CD14-positive monocyte (primary cell): Measurements from ENCODE around the gene PPP1R15A. TPM values are rescaled to one million over a fixed set of nuclear protein-coding genes. Genes with fewer than 3 reads are reported as not detected.
"Not testable (repeated sequence)": the region's sequence is repeated elsewhere in the genome, so short reads cannot be mapped to it uniquely, and the experiment has no call there.

Experiments used
- DNase-seq, 3 donors: peaks; one replicate each; pipeline ENCODE4 v3.0.0-alpha.2; 2011 to 2022
- H2AFZ ChIP-seq: 2 replicates; pipeline ENCODE4 v1.6.0; 2012; ENCODE audit warnings: mild to moderate bottlenecking, low read depth, low read length, inconsistent platforms; ENCODE audit not compliant: insufficient read depth, poor library complexity, severe bottlenecking
- H3K27ac ChIP-seq, 2 donors: 1 replicate in 1 of 2; 2 replicates in 1 of 2; pipeline ENCODE4 v1.5.1; 2012 to 2013; ENCODE audit warnings: low read length in 2 of 2, control low read depth in 1 of 2, inconsistent platforms in 1 of 2, low read depth in 1 of 2, mild to moderate bottlenecking in 1 of 2
- H3K27me3 ChIP-seq, 2 donors: one replicate each; pipeline versions ENCODE4 v1.6.0 to v1.6.1; 2011 to 2013; ENCODE audit warnings: low read length in 2 of 2; ENCODE audit not compliant: control insufficient read depth in 2 of 2, insufficient read depth in 2 of 2
- H3K36me3 ChIP-seq, 2 donors: replicated peaks in 1 of 2; 1 replicate in 1 of 2; 2 replicates in 1 of 2; pipeline versions ENCODE4 v1.5.1 to v1.6.1; 2012 to 2013; ENCODE audit warnings: low read length in 2 of 2, control low read depth in 1 of 2, inconsistent platforms in 1 of 2, mild to moderate bottlenecking in 1 of 2; ENCODE audit not compliant: insufficient read depth in 2 of 2, control insufficient read depth in 1 of 2
- H3K4me1 ChIP-seq, 2 donors: 1 replicate in 1 of 2; 2 replicates in 1 of 2; pipeline versions ENCODE4 v1.5.1 to v1.6.1; 2012 to 2013; ENCODE audit warnings: low read length in 2 of 2, control low read depth in 1 of 2, inconsistent platforms in 1 of 2, mild to moderate bottlenecking in 1 of 2, moderate library complexity in 1 of 2; ENCODE audit not compliant: insufficient read depth in 2 of 2, control insufficient read depth in 1 of 2
- H3K4me2 ChIP-seq: replicated peaks from 2 replicates; pipeline ENCODE3; 2012; ENCODE audit warnings: low read length, moderate library complexity, mild to moderate bottlenecking; ENCODE audit not compliant: poor library complexity, severe bottlenecking; ENCODE audit errors: extremely low read depth
- H3K4me3 ChIP-seq, 3 experiments: fragments of 200-600 bp in 1 of 3; sonication (generic) in 1 of 3; replicated peaks in 1 of 3; 1 replicate in 2 of 3; 2 replicates in 1 of 3; pipeline ENCODE4 v1.5.1; 2011 to 2013; ENCODE audit warnings: low read length in 3 of 3, mild to moderate bottlenecking in 3 of 3, control low read depth in 2 of 3, low read depth in 2 of 3, inconsistent platforms in 1 of 3, moderate library complexity in 1 of 3
- H3K79me2 ChIP-seq: 2 replicates; pipeline ENCODE4 v1.6.0; 2012; ENCODE audit warnings: mild to moderate bottlenecking, control low read depth, inconsistent platforms, low read length, moderate library complexity; ENCODE audit not compliant: insufficient read depth
- H3K9ac ChIP-seq: 2 replicates; pipeline ENCODE4 v1.6.0; 2017; ENCODE audit warnings: low read length, mild to moderate bottlenecking; ENCODE audit not compliant: insufficient read depth, poor library complexity, severe bottlenecking
- H3K9me3 ChIP-seq, 2 donors: replicated peaks in 1 of 2; 1 replicate in 1 of 2; 2 replicates in 1 of 2; pipeline versions ENCODE4 v1.5.1 to v1.6.1; 2012 to 2013; ENCODE audit warnings: low read length in 2 of 2, control low read depth in 1 of 2; ENCODE audit not compliant: control insufficient read depth in 1 of 2, insufficient read depth in 1 of 2
- H4K20me1 ChIP-seq: 2 replicates; pipeline ENCODE4 v1.6.0; 2012; ENCODE audit warnings: mild to moderate bottlenecking, low read length, control low read depth, moderate library complexity; ENCODE audit not compliant: insufficient read depth
- H3K27ac Mint-ChIP-seq, 7 donors: one replicate each; pipeline ENCODE4 v1.8.0; 2020; ENCODE audit warnings: mild to moderate bottlenecking in 7 of 7, mixed read lengths in 7 of 7, moderate library complexity in 6 of 7, inconsistent platforms in 2 of 7
- H3K27me3 Mint-ChIP-seq, 3 donors: one replicate each; pipeline ENCODE4 v1.8.0; 2021 to 2022; ENCODE audit warnings: low read depth in 3 of 3, mild to moderate bottlenecking in 3 of 3, mixed read lengths in 3 of 3, moderate library complexity in 3 of 3, inconsistent platforms in 1 of 3
- H3K36me3 Mint-ChIP-seq, 2 donors: one replicate each; pipeline ENCODE4 v1.8.0; 2020; ENCODE audit warnings: mixed read lengths in 2 of 2, inconsistent platforms in 1 of 2, mild to moderate bottlenecking in 1 of 2
- H3K4me1 Mint-ChIP-seq: one replicate; pipeline ENCODE4 v1.8.0; 2020; ENCODE audit warnings: mild to moderate bottlenecking, mixed read lengths
- H3K4me3 Mint-ChIP-seq, 2 donors: one replicate each; pipeline ENCODE4 v1.8.0; 2020; ENCODE audit warnings: mild to moderate bottlenecking in 2 of 2, mixed read lengths in 2 of 2, moderate library complexity in 1 of 2
- H3K9me3 Mint-ChIP-seq, 7 donors: one replicate each; pipeline ENCODE4 v1.8.0; 2020 to 2022; ENCODE audit warnings: mixed read lengths in 7 of 7, mild to moderate bottlenecking in 6 of 7, moderate library complexity in 6 of 7, inconsistent platforms in 2 of 7
- CTCF ChIP-seq: fragments of 200-600 bp; IDR thresholded peaks from one replicate; pipeline ENCODE4 v1.8.0; 2022; ENCODE audit warnings: antibody characterized with exemption, mild to moderate bottlenecking
- WGBS: methylation state at CpG from one replicate; pipeline ENCODE4 v1.1.5; 2013; ENCODE audit warnings: missing lambda C conversion rate; ENCODE audit not compliant: insufficient coverage; 5-methylcytosine and 5-hydroxymethylcytosine counted together
- intact Hi-C, 2 donors: fragments of 100-400 bp; cut with micrococcal nuclease; formaldehyde crosslinking; loops; one replicate each; pipeline versions ENCODE4 v1.15.0 to v1.15.1; 2023
- polyA plus RNA-seq, 3 donors: library from polyadenylated mRNA; depleted of rRNA in 1 of 3; unstranded in 2 of 3; stranded (reverse) in 1 of 3; fragments of 300-500 nt in 2 of 3; fragments of >200 nt in 1 of 3; fragmentation: Illumina TruSeq in 2 of 3; gene quantifications; 1 replicate in 2 of 3; 2 replicates in 1 of 3; pipeline ENCODE4 v1.2.3, GENCODE V29; 2012 to 2021

PPP1R15A gene
- polyA plus RNA-seq, 3 donors = 127 to 745 (median 169) TPM

- intact Hi-C loops = no loop called here
- Histone ChIP-seq H3K36me3 (peaks cover 44 to 63% of the 10 kb centered on the region in 2 donors), H3K79me2 (peaks cover 16% of the 10 kb centered on the region), H3K27ac (no peak overlapping the region), H3K4me1 (peaks cover 23 to 24% of the 10 kb centered on the region in 2 donors), H4K20me1 (peaks cover 32% of the 10 kb centered on the region), H3K27me3 (no peaks in the 10 kb centered on the region), H3K9ac (no peak overlapping the region), H3K4me2 (no peak overlapping the region), H3K4me3 (no peak overlapping the region), H2AFZ (no peak overlapping the region), H3K9me3 (no peaks in the 10 kb centered on the region)
- peaks cover 0 to 3% (median 0%) of the 10 kb centered on the region in 7 donors for H3K9me3 Mint-ChIP-seq
- TF ChIP-seq CTCF = no peak
- H3K36me3 Mint-ChIP-seq = peaks cover 56 to 79% of the 10 kb centered on the region in 2 donors
- 95% methylated on average over 4 of the region's 10 CpGs for WGBS
- H3K27ac Mint-ChIP-seq = peak overlapping the region in 2 of 7 donors; percentile 41 to 50
- DNase-seq = no peak
- no peak overlapping the region for H3K4me3 Mint-ChIP-seq
- H3K4me1 Mint-ChIP-seq = peaks cover 17% of the 10 kb centered on the region
- peaks cover 0 to 2% (median 0%) of the 10 kb centered on the region in 3 donors for H3K27me3 Mint-ChIP-seq
Measured at GRCh38 chr19:48906324-48906723, 34.1 kb downstream of the PPP1R15A start.

- H3K9me3 Mint-ChIP-seq = peaks cover 0 to 3% (median under 1%) of the 10 kb centered on the region in 7 donors
- peak overlapping the region in 1 of 2 donors; percentile 53 for H3K27ac ChIP-seq
- H3K27me3 ChIP-seq = no peaks in the 10 kb centered on the region
- H3K36me3 Mint-ChIP-seq = peaks cover 63 to 84% of the 10 kb centered on the region in 2 donors
- no peak overlapping the region for H3K4me2 ChIP-seq
- H3K36me3 ChIP-seq = peaks cover 52 to 77% of the 10 kb centered on the region in 2 donors
- H3K4me1 ChIP-seq = peaks cover 10 to 11% of the 10 kb centered on the region in 2 donors
- TF ChIP-seq CTCF = no peak
- H3K4me3 ChIP-seq = no peak overlapping the region
- no peaks in the 10 kb centered on the region for H3K9me3 ChIP-seq
- peaks cover 5% of the 10 kb centered on the region for H3K79me2 ChIP-seq
- peaks cover 8% of the 10 kb centered on the region for H3K4me1 Mint-ChIP-seq
- intact Hi-C loops = no loop called here
- WGBS = 59% methylated on average over 9 of the region's 14 CpGs
- H3K27ac Mint-ChIP-seq = peak overlapping the region in 6 of 7 donors; percentile 35 to 84 (median 74)
- peaks cover 21% of the 10 kb centered on the region for H4K20me1 ChIP-seq
- no peaks in the 10 kb centered on the region for H3K27me3 Mint-ChIP-seq
- DNase-seq = peak; percentile 21 to 39 (median 37)
- no peak overlapping the region for H2AFZ ChIP-seq
- H3K9ac ChIP-seq = no peak overlapping the region
- H3K4me3 Mint-ChIP-seq = peak overlapping the region in 1 of 2 donors; percentile 68
Measured at GRCh38 chr19:48907671-48908070, 35.5 kb downstream of the PPP1R15A start.

- H3K9me3 Mint-ChIP-seq, H3K4me3 Mint-ChIP-seq, H2AFZ ChIP-seq, H3K9me3 ChIP-seq, DNase-seq, H3K4me3 ChIP-seq, H4K20me1 ChIP-seq, H3K9ac ChIP-seq, H3K27me3 Mint-ChIP-seq, H3K27me3 ChIP-seq, H3K79me2 ChIP-seq, H3K4me2 ChIP-seq, intact Hi-C loops, H3K4me1 Mint-ChIP-seq, H3K27ac ChIP-seq: not testable (repeated sequence)
- peaks cover 69 to 87% of the 10 kb centered on the region in 2 donors for H3K36me3 ChIP-seq
- Mint-ChIP-seq H3K27ac (peak overlapping the region in 2 of 7 donors; percentile 35 to 46), H3K36me3 (peaks cover 72 to 95% of the 10 kb centered on the region in 2 donors)
- peaks cover 9 to 11% of the 10 kb centered on the region in 2 donors for H3K4me1 ChIP-seq
- 91% methylated on average over 6 of the region's 11 CpGs for WGBS
Measured at GRCh38 chr19:48909424-48910077, 37.3 kb downstream of the PPP1R15A start.
